Common myeloid progenitor, CD34-positive (primary cell): Measurements from ENCODE around the gene MSMP.

Experiments
- CTCF ChIA-PET: fragments of 350-600 bp; sonication (Branson Sonifier 250); formaldehyde crosslinking; loops from one replicate; lab custom pipeline; 2021; ENCODE audit warnings: antibody characterized with exemption; lab: Charles Lee
- POLR2A ChIA-PET: fragments of 350-600 bp; sonication (Branson Sonifier 250); formaldehyde crosslinking; loops from one replicate; lab custom pipeline; 2021; ENCODE audit warnings: antibody characterized with exemption; lab: Charles Lee
- DNase-seq, 3 donors: peaks; one replicate each; pipeline versions ENCODE4 v3.0.0 to v3.0.0-alpha.2; 2013
- H3K27ac ChIP-seq, 2 experiments: 1 replicate in 1 of 2; 2 replicates in 1 of 2; pipeline ENCODE4 v1.7.0; 2013; ENCODE audit warnings: inconsistent platforms in 2 of 2, low read length in 2 of 2, mild to moderate bottlenecking in 2 of 2, low read depth in 1 of 2, moderate library complexity in 1 of 2; ENCODE audit not compliant: severe bottlenecking in 2 of 2, insufficient read depth in 1 of 2, poor library complexity in 1 of 2
- H3K27me3 ChIP-seq, 5 experiments: replicated peaks in 2 of 5; 1 replicate in 3 of 5; 2 replicates in 2 of 5; pipeline versions ENCODE4 v1.6.1 to v1.7.0; 2013; ENCODE audit warnings: low read length in 4 of 5, mild to moderate bottlenecking in 2 of 5, moderate library complexity in 2 of 5, inconsistent platforms in 1 of 5; ENCODE audit not compliant: insufficient read depth in 5 of 5, control insufficient read depth in 4 of 5
- H3K36me3 ChIP-seq, 4 experiments: 1 replicate in 2 of 4; 2 replicates in 2 of 4; pipeline versions ENCODE4 v1.6.1 to v1.7.0; 2013; ENCODE audit warnings: low read length in 3 of 4, control low read depth in 1 of 4, mild to moderate bottlenecking in 1 of 4; ENCODE audit not compliant: control insufficient read depth in 4 of 4, insufficient read depth in 4 of 4
- H3K4me1 ChIP-seq, 4 experiments: 1 replicate in 3 of 4; 2 replicates in 1 of 4; pipeline versions ENCODE4 v1.6.1 to v1.7.1; 2013; ENCODE audit warnings: low read length in 3 of 4, mild to moderate bottlenecking in 3 of 4, control low read depth in 1 of 4, inconsistent platforms in 1 of 4, moderate library complexity in 1 of 4; ENCODE audit not compliant: control insufficient read depth in 4 of 4, insufficient read depth in 4 of 4; ENCODE audit errors: control extremely low read depth in 1 of 4
- H3K4me3 ChIP-seq, 7 experiments: 1 replicate in 4 of 7; 2 replicates in 3 of 7; pipeline versions ENCODE4 v1.5.1 to v1.7.0; 2013; ENCODE audit warnings: mild to moderate bottlenecking in 7 of 7, low read length in 6 of 7, moderate library complexity in 6 of 7, inconsistent platforms in 2 of 7, low read depth in 2 of 7, control low read depth in 1 of 7; ENCODE audit not compliant: insufficient read depth in 4 of 7, control insufficient read depth in 1 of 7; ENCODE audit errors: extremely low read depth in 1 of 7
- H3K9me3 ChIP-seq, 5 experiments: 1 replicate in 4 of 5; 2 replicates in 1 of 5; pipeline versions ENCODE4 v1.6.1 to v1.7.1; 2013; ENCODE audit warnings: low read length in 4 of 5, mild to moderate bottlenecking in 2 of 5, inconsistent platforms in 1 of 5, low read depth in 1 of 5, moderate library complexity in 1 of 5; ENCODE audit not compliant: control insufficient read depth in 4 of 5, insufficient read depth in 2 of 5; ENCODE audit errors: control extremely low read depth in 1 of 5
- WGBS: methylation state at CpG from one replicate; pipeline ENCODE4 v1.1.5; 2013; ENCODE audit not compliant: insufficient coverage; 5-methylcytosine and 5-hydroxymethylcytosine counted together

MSMP gene

DNA sequence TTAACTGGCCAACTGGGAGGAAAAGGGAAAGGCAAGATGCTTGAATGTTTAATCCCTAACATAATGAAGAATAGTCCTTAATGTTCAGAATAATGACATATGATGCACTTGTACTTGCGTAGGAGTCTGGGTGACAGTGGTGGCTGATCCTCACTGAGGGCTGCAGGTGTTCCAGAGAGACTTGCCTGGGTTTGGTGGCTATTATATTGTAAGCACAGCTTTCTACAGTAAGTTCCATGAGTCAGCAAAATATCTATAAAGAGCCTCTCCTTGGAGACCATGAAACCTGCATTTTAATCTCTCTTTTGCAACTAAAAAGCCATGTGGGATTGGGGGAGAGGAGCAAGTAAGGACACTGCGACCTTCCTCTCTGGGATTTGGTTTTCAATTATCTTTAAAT is 35.5 kb upstream of the MSMP start:
- H3K9me3 ChIP-seq: no peaks in the 10 kb centered on the region
- H3K27me3 ChIP-seq: peaks cover 0 to 3% (median 0%) of the 10 kb centered on the region in 5 experiments
- peaks cover 0 to 14% (median 7%) of the 10 kb centered on the region in 4 experiments for H3K36me3 ChIP-seq
- CTCF ChIA-PET: interaction anchor here (0.6 to 7.4 kb wide), 40 partner anchors 8 to 156 kb away, joined by 3 to 103 read pairs (median 6); partner anchors contain the start of genes HINT2, MSMP, OR13J1 and SPAG8
- H3K27ac ChIP-seq: no peak overlapping the region
- DNase-seq: peak in 2 of 3 donors; percentile 24 to 32
- peaks cover 0 to 18% (median 10%) of the 10 kb centered on the region in 4 experiments for H3K4me1 ChIP-seq
- H3K4me3 ChIP-seq: no peak overlapping the region
- POLR2A ChIA-PET: interaction anchor here (0.6 to 1.2 kb wide), 2 partner anchors 37 to 77 kb away, joined by 3 read pairs; no protein-coding TSS in a partner anchor
- WGBS: no CpG with 5 or more reads among the region's 2 CpGs

- H3K4me3 ChIP-seq: no peak overlapping the region
- POLR2A ChIA-PET: no interaction called here
- CTCF ChIA-PET: interaction anchor here (0.8 to 2.7 kb wide), 8 partner anchors 10 to 52 kb away, joined by 3 to 6 read pairs (median 3); no protein-coding TSS in a partner anchor
- peaks cover 0 to under 1% (median under 1%) of the 10 kb centered on the region in 4 experiments for H3K4me1 ChIP-seq
- H3K9me3 ChIP-seq: no peaks in the 10 kb centered on the region
- H3K27me3 ChIP-seq: no peaks in the 10 kb centered on the region
- no peak overlapping the region for H3K27ac ChIP-seq
- no peak for DNase-seq
- peaks cover 0 to 11% (median 6%) of the 10 kb centered on the region in 4 experiments for H3K36me3 ChIP-seq
These were observed 29.3 kb upstream of the MSMP start for GRCh38 chr9:35783418-35783817.

DNA sequence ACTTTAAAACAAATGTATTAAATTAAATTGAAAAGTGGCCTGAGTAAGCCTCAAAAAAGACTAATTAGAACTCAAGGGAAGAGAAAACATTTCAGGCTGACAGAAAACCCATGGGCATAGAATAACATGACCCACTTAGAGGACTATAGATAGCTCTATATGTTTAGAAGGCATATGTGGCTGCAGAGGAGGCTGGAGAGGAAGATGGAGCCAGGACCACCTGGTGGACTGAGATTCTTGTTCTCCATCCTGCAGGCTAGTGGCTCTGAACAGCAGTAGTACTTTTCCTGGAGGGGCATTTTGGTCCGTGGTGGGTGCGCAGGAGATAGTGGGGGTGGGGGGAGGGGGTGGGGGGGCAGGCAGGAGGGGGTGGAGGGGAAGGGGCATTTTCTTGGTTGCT is 27.0 kb upstream of the MSMP start:
- H3K4me3 ChIP-seq: no peak overlapping the region
- CTCF ChIA-PET: interaction anchor here (1.2 to 1.7 kb wide), 3 partner anchors 9 to 25 kb away, joined by 5 to 7 read pairs (median 6); no protein-coding TSS in a partner anchor
- no peak for DNase-seq

DNA sequence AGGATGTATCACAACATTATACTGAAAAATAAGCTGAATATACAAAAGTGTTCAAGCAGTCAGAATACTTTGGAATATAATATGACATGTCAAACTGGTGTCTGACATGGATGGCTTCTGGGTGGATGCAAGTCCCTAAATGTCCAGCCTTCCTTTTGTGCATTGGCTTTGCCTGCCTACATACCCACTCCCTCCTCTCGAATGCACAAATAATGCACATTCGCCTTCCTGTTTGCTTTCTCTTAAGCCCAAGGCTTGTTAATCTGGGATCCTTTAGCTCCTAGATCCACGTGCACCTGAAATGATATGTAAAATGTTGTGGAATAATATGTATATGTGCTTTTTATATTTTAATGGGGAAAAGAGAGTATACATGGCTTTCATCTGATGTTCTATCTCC is 24.4 kb upstream of the MSMP start:
- H3K4me1 ChIP-seq: peaks cover 13 to 17% (median 16%) of the 10 kb centered on the region in 4 experiments
- ChIA-PET CTCF (interaction anchor here (0.6 to 2.4 kb wide), 8 partner anchors 9 to 450 kb away, joined by 3 to 20 read pairs (median 6); no protein-coding TSS in a partner anchor), POLR2A (no interaction called here)
- 83% methylated on average over 1 of the region's 3 CpGs for WGBS
- no peaks in the 10 kb centered on the region for H3K27me3 ChIP-seq
- DNase-seq: no peak
- peaks cover 0 to 4% (median 2%) of the 10 kb centered on the region in 4 experiments for H3K36me3 ChIP-seq
- H3K4me3 ChIP-seq: no peak overlapping the region
- no peak overlapping the region for H3K27ac ChIP-seq
- no peaks in the 10 kb centered on the region for H3K9me3 ChIP-seq

More for the DNA sequence above, 27.0 kb upstream of the MSMP start:
- WGBS: no CpG with 5 or more reads among the region's 2 CpGs
- Histone ChIP-seq H3K36me3 (peaks cover 0 to 11% (median 6%) of the 10 kb centered on the region in 4 experiments), H3K4me1 (peaks cover 2 to 3% (median 2%) of the 10 kb centered on the region in 4 experiments), H3K27ac (no peak overlapping the region), H3K9me3 (no peaks in the 10 kb centered on the region), H3K27me3 (no peaks in the 10 kb centered on the region)
- POLR2A ChIA-PET: no interaction called here

DNA sequence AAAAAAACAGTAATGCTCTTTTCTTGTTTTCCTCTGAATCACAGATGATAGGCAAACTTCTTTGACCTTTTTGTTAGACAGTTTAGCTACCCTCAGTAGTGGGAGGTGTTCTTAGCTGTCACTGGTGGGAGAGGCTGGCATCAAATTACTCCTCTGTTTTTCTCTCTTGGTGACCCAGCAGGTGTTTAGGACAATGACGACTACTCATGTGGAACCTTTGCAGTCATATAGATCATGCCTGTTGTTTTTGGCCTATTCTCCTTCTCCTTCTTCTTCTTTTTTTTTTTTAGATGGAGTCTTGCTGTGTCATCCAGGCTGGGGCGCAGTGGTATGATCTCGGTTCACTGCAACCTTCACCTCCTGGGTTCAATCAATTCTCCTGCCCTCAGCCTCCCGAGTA is 21.9 kb upstream of the MSMP start:
- Histone ChIP-seq H3K27ac (no peak overlapping the region), H3K9me3 (no peaks in the 10 kb centered on the region), H3K4me1 (peaks cover 13 to 26% (median 17%) of the 10 kb centered on the region in 4 experiments), H3K27me3 (no peaks in the 10 kb centered on the region), H3K36me3 (peaks cover 0 to 3% (median under 1%) of the 10 kb centered on the region in 4 experiments), H3K4me3 (no peak overlapping the region)
- ChIA-PET CTCF (interaction anchor here (0.7 to 2.0 kb wide), 13 partner anchors 12 to 112 kb away, joined by 3 to 9 read pairs (median 3); partner anchors contain the start of gene MSMP), POLR2A (interaction anchor here (1.4 kb wide), 1 partner anchor 15 kb away, joined by 3 read pairs; no protein-coding TSS in a partner anchor)
- WGBS: 20% methylated on average over 1 of the region's 4 CpGs
- peak in 1 of 3 donors; percentile 39 for DNase-seq

DNA sequence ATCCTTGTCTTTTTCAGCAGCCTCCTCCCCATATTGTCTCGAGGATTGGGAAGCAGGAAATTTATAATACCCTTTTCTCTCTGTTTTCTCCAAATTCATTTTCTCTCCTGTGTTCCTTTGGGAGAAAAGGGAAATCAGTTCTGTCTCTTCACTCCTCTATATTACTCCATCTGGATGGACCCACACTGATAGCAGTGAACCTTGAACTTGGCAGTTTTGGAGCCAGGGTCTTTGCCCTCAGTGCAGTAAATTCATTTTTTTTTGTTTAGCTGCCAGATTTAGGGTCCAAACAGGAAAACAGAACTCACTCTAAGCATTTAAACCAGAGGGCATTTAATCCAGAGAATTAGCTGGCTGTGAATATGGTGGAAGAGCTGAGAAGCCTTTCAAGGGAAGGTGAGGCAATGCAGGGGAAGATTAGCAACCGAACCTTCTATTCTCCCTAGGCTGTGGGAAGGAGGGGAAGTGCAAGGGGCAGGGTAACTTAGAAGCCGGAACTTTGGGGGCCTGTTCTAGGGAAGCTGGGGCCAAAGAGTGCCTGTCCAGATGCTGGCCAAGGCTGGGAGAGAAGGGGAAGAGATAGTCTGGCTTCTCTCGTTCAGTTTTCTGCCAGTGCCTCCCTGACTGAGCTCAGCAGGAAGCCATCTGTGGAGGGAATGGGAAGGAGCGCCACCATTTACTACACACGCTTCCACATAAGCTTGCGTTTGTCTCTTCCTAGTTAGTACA is 21.0 kb upstream of the MSMP start:
- peak overlapping the region; percentile 23 to 77 for H3K27ac ChIP-seq
- ChIA-PET POLR2A (interaction anchor here (1.4 kb wide), 1 partner anchor 14 kb away, joined by 3 read pairs; no protein-coding TSS in a partner anchor), CTCF (interaction anchor here (0.6 to 7.7 kb wide), 16 partner anchors 11 to 181 kb away, joined by 3 to 41 read pairs (median 3); partner anchors contain the start of gene MSMP)
- peak in 1 of 3 donors; percentile 26 for DNase-seq
- 16% methylated on average over 3 of the region's 7 CpGs for WGBS
- peaks cover 0 to 3% (median 0%) of the 10 kb centered on the region in 4 experiments for H3K36me3 ChIP-seq
- no peaks in the 10 kb centered on the region for H3K27me3 ChIP-seq
- peak overlapping the region in 5 of 7 experiments; percentile 19 to 61 (median 51) for H3K4me3 ChIP-seq
- no peaks in the 10 kb centered on the region for H3K9me3 ChIP-seq
- peaks cover 13 to 35% (median 17%) of the 10 kb centered on the region in 4 experiments for H3K4me1 ChIP-seq
